GM21423 (cell line): ENCODE measurements around the gene NTM.

Experiments
- ATAC-seq: cut with Tn5 transposase; IDR thresholded peaks from one replicate; pipeline ENCODE4 v1.9.1; 2021; ENCODE audit warnings: mild to moderate bottlenecking, moderate library complexity; ENCODE audit not compliant: unreplicated experiment

The NTM gene

GRCh38 chr11:131756479-131757110 is 386.2 kb downstream of the NTM start:
- no peak for ATAC-seq

- no peak for ATAC-seq
Observed at GRCh38 chr11:131758726-131759125, 388.3 kb downstream of the NTM start.

- ATAC-seq, result no peak
Observed at GRCh38 chr11:131759140-131759539, 388.7 kb downstream of the NTM start.

- no peak for ATAC-seq
Observed at GRCh38 chr11:131760091-131761061, 390.0 kb downstream of the NTM start.

- ATAC-seq, result no peak
Observed at GRCh38 chr11:131762346-131763110, 392.1 kb downstream of the NTM start.

GRCh38 chr11:131763193-131763890 is 392.9 kb downstream of the NTM start:
- no peak for ATAC-seq

- ATAC-seq, result no peak
Observed at GRCh38 chr11:131764126-131764525, 393.7 kb downstream of the NTM start.

- no peak for ATAC-seq
Observed at GRCh38 chr11:131764649-131765048, 394.2 kb downstream of the NTM start.

GRCh38 chr11:131766637-131767036 is 396.2 kb downstream of the NTM start:
- ATAC-seq, result no peak

- no peak for ATAC-seq
Observed at GRCh38 chr11:131767421-131767820, 397.0 kb downstream of the NTM start.

- no peak for ATAC-seq
Observed at GRCh38 chr11:131770801-131771200, 400.4 kb downstream of the NTM start.

GRCh38 chr11:131771471-131771870 is 401.1 kb downstream of the NTM start:
- ATAC-seq, result no peak

GRCh38 chr11:131773626-131774025 is 403.2 kb downstream of the NTM start:
- no peak for ATAC-seq

GRCh38 chr11:131776211-131776610 is 405.8 kb downstream of the NTM start:
- ATAC-seq, result no peak

- no peak for ATAC-seq
Observed at GRCh38 chr11:131785801-131786200, 415.4 kb downstream of the NTM start.

GRCh38 chr11:131787119-131787518 is 416.7 kb downstream of the NTM start:
- no peak for ATAC-seq

GRCh38 chr11:131790586-131790985 is 420.2 kb downstream of the NTM start:
- ATAC-seq, result no peak

GRCh38 chr11:131792243-131792642 is 421.8 kb downstream of the NTM start:
- ATAC-seq, result no peak

- ATAC-seq, result no peak
Observed at GRCh38 chr11:131796089-131796488, 425.7 kb downstream of the NTM start.

- ATAC-seq, result no peak
Observed at GRCh38 chr11:131796541-131796940, 426.1 kb downstream of the NTM start.

- no peak for ATAC-seq
Observed at GRCh38 chr11:131800452-131800851, 430.0 kb downstream of the NTM start.
